GM23248 (cell line): ENCODE data around the gene RAB44. TPM values are rescaled to one million over a fixed set of nuclear protein-coding genes. Genes with fewer than 3 reads are reported as not detected.
"Not testable (repeated sequence)": the region's sequence is repeated elsewhere in the genome, so short reads cannot be mapped to it uniquely, and the experiment has no call there.

Experiments
- DNase-seq: peaks from one replicate; pipeline ENCODE4 v3.0.0-alpha.2; 2015
- H2AFZ ChIP-seq: fragments of 200-600 bp; sonication (generic); 2 replicates; pipeline ENCODE4 v1.6.1; 2016; ENCODE audit warnings: antibody characterized with exemption
- H3F3A ChIP-seq: fragments of 200-600 bp; sonication (generic); 2 replicates; pipeline ENCODE4 v1.6.1; 2016; ENCODE audit warnings: mild to moderate bottlenecking, antibody characterized with exemption, mixed run types; ENCODE audit not compliant: insufficient read depth
- H3K27ac ChIP-seq: fragments of 200-600 bp; sonication (generic); 2 replicates; pipeline ENCODE4 v1.5.1; 2016; ENCODE audit warnings: mild to moderate bottlenecking
- H3K27me3 ChIP-seq: fragments of 200-600 bp; sonication (generic); replicated peaks from 2 replicates; pipeline ENCODE4 v1.6.1; 2016; ENCODE audit warnings: mild to moderate bottlenecking; ENCODE audit not compliant: insufficient read depth
- H3K36me3 ChIP-seq: fragments of 200-600 bp; sonication (generic); 2 replicates; pipeline ENCODE4 v1.6.1; 2016; ENCODE audit warnings: low read depth, mild to moderate bottlenecking
- H3K4me1 ChIP-seq: fragments of 200-600 bp; sonication (generic); 2 replicates; pipeline ENCODE4 v1.6.1; 2016; ENCODE audit warnings: mild to moderate bottlenecking; ENCODE audit not compliant: insufficient read depth
- H3K4me2 ChIP-seq: fragments of 200-600 bp; sonication (generic); one replicate; pipeline ENCODE4 v1.6.1; 2016; ENCODE audit warnings: mild to moderate bottlenecking; ENCODE audit not compliant: unreplicated experiment
- H3K4me3 ChIP-seq: fragments of 200-600 bp; sonication (generic); 2 replicates; pipeline ENCODE4 v1.5.1; 2016; ENCODE audit warnings: mild to moderate bottlenecking
- H3K79me2 ChIP-seq: fragments of 200-600 bp; sonication (generic); 2 replicates; pipeline ENCODE4 v1.6.1; 2016; ENCODE audit warnings: mild to moderate bottlenecking; ENCODE audit not compliant: insufficient read depth
- H3K9ac ChIP-seq: fragments of 200-600 bp; sonication (generic); 2 replicates; pipeline ENCODE4 v1.6.1; 2016; ENCODE audit warnings: mild to moderate bottlenecking
- H3K9me2 ChIP-seq: fragments of 200-600 bp; sonication (generic); 2 replicates; pipeline ENCODE4 v1.6.1; 2016; ENCODE audit warnings: mixed run types, mild to moderate bottlenecking, moderate library complexity; ENCODE audit not compliant: insufficient read depth
- H3K9me3 ChIP-seq: fragments of 200-600 bp; sonication (generic); one replicate; pipeline ENCODE4 v1.6.1; 2017; ENCODE audit warnings: low read depth
- H4K20me1 ChIP-seq: fragments of 200-600 bp; sonication (generic); 2 replicates; pipeline ENCODE4 v1.6.0; 2016; ENCODE audit not compliant: insufficient read depth
- EZH2 ChIP-seq: fragments of 200-600 bp; sonication (generic); IDR thresholded peaks from 2 replicates; pipeline ENCODE4 v1.6.1; 2018; ENCODE audit warnings: antibody characterized with exemption, mild to moderate bottlenecking; ENCODE audit not compliant: insufficient read depth, poor library complexity, severe bottlenecking
- EZH2phosphoT487 ChIP-seq: fragments of 200-600 bp; sonication (generic); IDR thresholded peaks from 2 replicates; pipeline ENCODE4 v1.6.1; 2018; ENCODE audit warnings: antibody characterized with exemption, moderate library complexity, mild to moderate bottlenecking, low read depth; ENCODE audit not compliant: insufficient read depth
- WGBS, 2 experiments: methylation state at CpG; one replicate each; pipeline ENCODE4 v1.1.6; 2015 to 2017; ENCODE audit warnings: low lambda C conversion rate in 2 of 2, low coverage in 1 of 2; ENCODE audit errors: missing lambda C conversion rate in 2 of 2; 5-methylcytosine and 5-hydroxymethylcytosine counted together
- in situ Hi-C: fragments of 300-500 bp; cut with MboI; formaldehyde crosslinking; loops from 2 replicates; pipeline ENCODE4 v1.15.0; 2020
- polyA plus RNA-seq: library from polyadenylated mRNA; unstranded; fragments of >200 nt; fragmentation: Nextera tagmentation; extraction: Ambion mirVana; gene quantifications from 2 replicates; pipeline ENCODE4 v1.2.1, GENCODE V29; 2016
- total RNA-seq: library from RNA; depleted of rRNA; stranded (reverse); fragments of >200 nt; shearing (Covaris generic); gene quantifications from 2 replicates; pipeline ENCODE4 v1.2.3, GENCODE V29; 2014

The RAB44 gene
- total and polyA plus RNA-seq, 2 experiments from 2014 or later, result not detected

GRCh38 chr6:36720251-36721141 lies 22.9 kb downstream of the RAB44 start:
- Histone ChIP-seq H3K4me1 (no peaks in the 10 kb centered on the region), H3K9me3 (no peaks in the 10 kb centered on the region), H3F3A (no peaks in the 10 kb centered on the region), H4K20me1 (no peaks in the 10 kb centered on the region), H3K4me2 (no peak overlapping the region), H3K79me2 (no peaks in the 10 kb centered on the region), H3K36me3 (no peaks in the 10 kb centered on the region), H3K27me3 (no peaks in the 10 kb centered on the region), H3K9ac (no peak overlapping the region), H3K4me3 (no peak overlapping the region), H3K27ac (no peak overlapping the region), H3K9me2 (no peaks in the 10 kb centered on the region), H2AFZ (no peak overlapping the region)
- DNase-seq, result no peak
- TF ChIP-seq EZH2phosphoT487 (no peak), EZH2 (no peak)
- in situ Hi-C loops, result loop anchor here (10.0 kb wide), 1 partner anchor 106 kb away; no protein-coding TSS in a partner anchor
- WGBS, 2 experiments, result 82 to 89% methylated on average over 11 of the region's 11 CpGs

DNA sequence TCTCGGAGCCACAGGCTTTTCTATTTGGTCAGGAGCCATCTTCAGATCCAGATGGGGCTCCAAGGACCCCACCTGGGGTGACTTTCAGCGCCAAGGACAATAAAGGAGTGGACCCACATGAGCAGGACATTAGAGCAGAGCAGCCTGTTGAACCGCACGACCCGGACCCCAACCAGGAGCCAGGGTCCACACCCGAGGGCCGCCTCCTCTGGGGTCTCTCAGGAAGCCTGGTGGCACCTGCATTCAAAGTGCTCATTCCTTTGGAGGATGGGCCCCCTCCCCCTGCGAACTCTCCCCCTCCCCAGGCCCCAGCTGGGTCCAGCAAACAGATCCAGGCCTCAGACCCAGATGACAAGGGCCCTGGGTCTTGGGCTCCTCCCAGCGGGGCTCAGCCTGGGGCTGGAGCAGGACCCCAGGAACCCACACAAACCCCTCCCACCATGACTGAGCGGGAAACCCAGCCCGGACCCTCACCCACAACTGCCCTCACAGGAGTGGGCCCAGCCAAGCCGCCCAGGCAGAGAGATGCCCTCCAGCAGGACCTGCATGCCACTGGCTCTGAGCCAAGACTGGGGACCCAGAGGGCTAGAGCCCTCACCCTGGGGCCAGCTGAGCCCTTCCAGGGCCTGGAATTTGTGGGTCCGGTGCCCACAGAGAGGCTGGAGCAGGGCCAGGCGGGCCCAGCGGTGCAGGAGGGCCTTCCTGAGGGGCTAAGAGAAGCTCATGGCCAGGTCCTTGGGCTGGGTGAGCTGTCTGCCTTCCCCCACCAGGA lies 23.9 kb downstream of the RAB44 start:
- DNase-seq, result no peak
- Histone ChIP-seq H3K9ac (no peak overlapping the region), H3F3A (no peaks in the 10 kb centered on the region), H3K36me3 (no peaks in the 10 kb centered on the region), H3K4me2 (no peak overlapping the region), H3K4me3 (no peak overlapping the region), H2AFZ (no peak overlapping the region), H3K9me3 (no peaks in the 10 kb centered on the region), H4K20me1 (no peaks in the 10 kb centered on the region), H3K27ac (no peak overlapping the region), H3K4me1 (no peaks in the 10 kb centered on the region), H3K27me3 (no peaks in the 10 kb centered on the region), H3K79me2 (no peaks in the 10 kb centered on the region), H3K9me2 (no peaks in the 10 kb centered on the region)
- no peak for TF ChIP-seq EZH2
- TF ChIP-seq EZH2phosphoT487, result no peak
- in situ Hi-C loops, result loop anchor here (10.0 kb wide), 1 partner anchor 107 kb away; no protein-coding TSS in a partner anchor
- WGBS, 2 experiments, result 74 to 77% methylated on average over 11 to 13 of the region's 15 CpGs

- Histone ChIP-seq H3K4me3 (no peak overlapping the region), H3K9me3 (no peaks in the 10 kb centered on the region), H4K20me1 (no peaks in the 10 kb centered on the region), H3F3A (no peaks in the 10 kb centered on the region), H3K36me3 (no peaks in the 10 kb centered on the region), H3K27me3 (no peaks in the 10 kb centered on the region), H3K27ac (no peak overlapping the region), H3K9me2 (no peaks in the 10 kb centered on the region), H2AFZ (no peak overlapping the region), H3K4me2 (no peak overlapping the region), H3K9ac (no peak overlapping the region), H3K79me2 (no peaks in the 10 kb centered on the region), H3K4me1 (no peaks in the 10 kb centered on the region)
- DNase-seq, result no peak
- TF ChIP-seq EZH2, result no peak
- 81 to 88% methylated on average over 10 of the region's 10 CpGs for WGBS, 2 experiments
- in situ Hi-C loops, result loop anchor here (10.0 kb wide), 1 partner anchor 108 kb away; no protein-coding TSS in a partner anchor
Measured at GRCh38 chr6:36722365-36722764, 24.7 kb downstream of the RAB44 start.

- Histone ChIP-seq H3K4me3 (no peak overlapping the region), H2AFZ (no peak overlapping the region), H3K4me1 (no peaks in the 10 kb centered on the region), H3K9me2 (no peaks in the 10 kb centered on the region), H4K20me1 (no peaks in the 10 kb centered on the region), H3K27me3 (no peaks in the 10 kb centered on the region), H3K27ac (no peak overlapping the region), H3F3A (no peaks in the 10 kb centered on the region), H3K9ac (no peak overlapping the region), H3K36me3 (no peaks in the 10 kb centered on the region), H3K4me2 (no peak overlapping the region), H3K9me3 (no peaks in the 10 kb centered on the region), H3K79me2 (no peaks in the 10 kb centered on the region)
- no peak for DNase-seq
- WGBS, 2 experiments, result 70 to 71% methylated on average over 2 of the region's 2 CpGs
- in situ Hi-C loops, result loop anchor here (10.0 kb wide), 1 partner anchor 108 kb away; no protein-coding TSS in a partner anchor
- no peak for TF ChIP-seq EZH2phosphoT487
- TF ChIP-seq EZH2, result no peak
Measured at GRCh38 chr6:36722879-36723278, 25.3 kb downstream of the RAB44 start.

DNA sequence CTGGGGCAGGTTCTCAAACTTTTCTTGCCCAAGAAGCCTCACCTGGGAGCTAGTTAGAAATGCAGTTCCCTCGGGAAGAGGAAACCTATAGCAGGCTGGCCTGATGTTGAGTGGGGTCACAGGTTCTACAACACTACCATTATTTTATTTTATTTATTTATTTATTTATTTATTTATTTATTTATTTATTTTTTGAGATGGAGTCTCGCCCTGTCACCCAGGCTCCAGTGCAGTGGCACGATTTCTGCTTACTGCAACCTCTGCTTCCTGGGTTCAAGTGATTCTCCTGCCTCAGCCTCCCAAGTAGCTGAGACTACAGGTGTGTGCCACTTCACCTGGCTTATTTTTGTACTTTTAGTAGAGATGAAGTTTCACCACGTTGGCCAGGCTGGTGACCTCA lies 26.4 kb downstream of the RAB44 start:
- not testable (repeated sequence) for H3K9me2 ChIP-seq, DNase-seq, H3K4me2 ChIP-seq, H3K27ac ChIP-seq, H3F3A ChIP-seq, H3K27me3 ChIP-seq, H3K9me3 ChIP-seq, H3K4me1 ChIP-seq, H3K9ac ChIP-seq, H3K36me3 ChIP-seq, H4K20me1 ChIP-seq, H3K4me3 ChIP-seq, H3K79me2 ChIP-seq, H2AFZ ChIP-seq
- 68 to 77% methylated on average over 4 of the region's 4 CpGs for WGBS, 2 experiments
- in situ Hi-C loops, result loop anchor here (10.0 kb wide), 1 partner anchor 109 kb away; no protein-coding TSS in a partner anchor
